Adrenal gland (tissue), 5 donors: Measurements from ENCODE around the gene SERTAD1.

ENCODE experiments used
- CTCF ChIP-seq, 6 experiments: fragments of 450-650 bp in 4 of 6; fragments of 200-600 bp in 2 of 6; sonication (generic) in 1 of 6; IDR thresholded peaks; 1 replicate in 5 of 6; 2 replicates in 1 of 6; pipeline versions ENCODE4 v1.5.1 to v1.8.0; 2016 to 2021; ENCODE audit warnings: antibody characterized with exemption in 6 of 6, mild to moderate bottlenecking in 2 of 6, moderate library complexity in 1 of 6
- POLR2A ChIP-seq, 2 donors: fragments of 450-650 bp; IDR thresholded peaks; one replicate each; pipeline ENCODE4 v1.6.1; 2017; ENCODE audit warnings: antibody characterized with exemption in 2 of 2, mild to moderate bottlenecking in 2 of 2, moderate library complexity in 1 of 2
- donor health status: DM: no; HTN: no; CAD: no.

GRCh38 chr19:40403262-40403984 lies 22.4 kb downstream of the SERTAD1 start:
- TF ChIP-seq CTCF (IDR thresholded peaks at IDR 0.05) (no peak), POLR2A (IDR thresholded peaks at IDR 0.05) (peak; percentile 22 to 53)
